DLD1 (cell line): ENCODE measurements around the gene PRKACA.

Source experiments
- in situ Hi-C: cut with HindIII; loops from 2 replicates; pipeline ENCODE4 v1.10.0; 2017; ENCODE audit warnings: low sequenced_read_pairs

Gene PRKACA

GRCh38 chr19:14118165-14119051 lies 846 bp upstream of the PRKACA start:
- in situ Hi-C loops = no loop called here

- in situ Hi-C loops = no loop called here
Observed at GRCh38 chr19:14116918-14117578, 514 bp downstream of the PRKACA start.

GRCh38 chr19:14116525-14116917 lies 1.0 kb downstream of the PRKACA start:
- in situ Hi-C loops = no loop called here

- in situ Hi-C loops = no loop called here
Observed at GRCh38 chr19:14115756-14116155, 1.8 kb downstream of the PRKACA start.

- in situ Hi-C loops = no loop called here
Observed at GRCh38 chr19:14114854-14115253, 2.7 kb downstream of the PRKACA start.

- in situ Hi-C loops = no loop called here
Observed at GRCh38 chr19:14114439-14114838, 3.1 kb downstream of the PRKACA start.

GRCh38 chr19:14113762-14114414 lies 3.7 kb downstream of the PRKACA start:
- in situ Hi-C loops = no loop called here

GRCh38 chr19:14112809-14113385 lies 4.7 kb downstream of the PRKACA start:
- in situ Hi-C loops = no loop called here

- in situ Hi-C loops = no loop called here
Observed at GRCh38 chr19:14112051-14112808, 5.3 kb downstream of the PRKACA start.

GRCh38 chr19:14111486-14111885 lies 6.1 kb downstream of the PRKACA start:
- in situ Hi-C loops = no loop called here

GRCh38 chr19:14110650-14111049 lies 6.9 kb downstream of the PRKACA start:
- in situ Hi-C loops = no loop called here

GRCh38 chr19:14107581-14108461 lies 9.7 kb downstream of the PRKACA start:
- in situ Hi-C loops = no loop called here

GRCh38 chr19:14106840-14107239 lies 10.7 kb downstream of the PRKACA start:
- in situ Hi-C loops = no loop called here

GRCh38 chr19:14105680-14106079 lies 11.9 kb downstream of the PRKACA start:
- in situ Hi-C loops = no loop called here

- in situ Hi-C loops = no loop called here
Observed at GRCh38 chr19:14103310-14103709, 14.3 kb downstream of the PRKACA start.

GRCh38 chr19:14102756-14103155 lies 14.8 kb downstream of the PRKACA start:
- in situ Hi-C loops = no loop called here

- in situ Hi-C loops = no loop called here
Observed at GRCh38 chr19:14102102-14102696, 15.4 kb downstream of the PRKACA start.

GRCh38 chr19:14101003-14101545 lies 16.5 kb downstream of the PRKACA start:
- in situ Hi-C loops = no loop called here
